ENCODE results near the gene POU4F3.

The POU4F3 gene

GRCh38 chr5:146345578-146346366 lies 7.1 kb downstream of the POU4F3 start:
- no peak for TF ChIP-seq CTCF (conservative IDR thresholded peaks at IDR 0.05)
- no peak overlapping the region for H3K27ac ChIP-seq

- no peak for TF ChIP-seq CTCF (conservative IDR thresholded peaks at IDR 0.05)
- no peak overlapping the region for H3K27ac ChIP-seq
Measured at GRCh38 chr5:146357126-146357525, 18.5 kb downstream of the POU4F3 start.

- no peak for TF ChIP-seq CTCF (conservative IDR thresholded peaks at IDR 0.05)
- H3K27ac ChIP-seq: no peak overlapping the region
Measured at GRCh38 chr5:146359836-146360235, 21.2 kb downstream of the POU4F3 start.

- no peak for TF ChIP-seq CTCF (conservative IDR thresholded peaks at IDR 0.05)
Measured at GRCh38 chr5:146363161-146363874, 24.7 kb downstream of the POU4F3 start.

GRCh38 chr5:146365618-146366017 lies 27.0 kb downstream of the POU4F3 start:
- TF ChIP-seq CTCF (conservative IDR thresholded peaks at IDR 0.05): no peak
- no peak overlapping the region for H3K27ac ChIP-seq

More at GRCh38 chr5:146363161-146363874, 24.7 kb downstream of the POU4F3 start:
- no peak overlapping the region for H3K27ac ChIP-seq

GRCh38 chr5:146366904-146367303 lies 28.3 kb downstream of the POU4F3 start:
- TF ChIP-seq CTCF (conservative IDR thresholded peaks at IDR 0.05): no peak
- H3K27ac ChIP-seq: no peak overlapping the region

- H3K27ac ChIP-seq: no peak overlapping the region
- no peak for TF ChIP-seq CTCF (conservative IDR thresholded peaks at IDR 0.05)
Measured at GRCh38 chr5:146368137-146368536, 29.5 kb downstream of the POU4F3 start.

Data from VCaP (cell line).